GM21786 (cell line): ENCODE data around the gene SCN2A.
A peak's percentile ranks its signal among the peaks of the same experiment; 100 is the strongest.

Source experiments
- ATAC-seq: cut with Tn5 transposase; IDR thresholded peaks from one replicate; pipeline ENCODE4 v1.9.1; 2021; ENCODE audit not compliant: unreplicated experiment

SCN2A gene

DNA sequence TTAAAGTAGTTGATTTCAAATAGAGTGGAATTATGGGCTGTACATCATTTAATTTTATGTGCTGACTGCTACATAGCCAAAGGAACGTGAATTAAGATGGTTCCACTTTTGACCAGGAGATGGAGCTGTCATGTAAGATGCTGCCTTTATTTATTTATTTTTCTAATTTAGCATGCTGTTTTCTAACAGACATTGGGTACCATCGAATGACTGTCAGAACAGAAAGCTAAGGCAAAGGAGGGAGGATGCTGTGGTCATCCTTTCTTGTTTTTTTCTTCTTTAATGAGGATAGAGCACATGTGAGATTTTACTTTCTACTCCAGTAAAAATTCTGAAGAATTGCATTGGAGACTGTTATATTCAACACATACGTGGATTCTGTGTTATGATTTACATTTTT is at the start of gene SCN2A:
SCN2A (plus strand) TSS at position 185 of the 400 bp plus-strand sequence. CDS start 56,410 bp downstream, outside the sequence.
- no peak for ATAC-seq

DNA sequence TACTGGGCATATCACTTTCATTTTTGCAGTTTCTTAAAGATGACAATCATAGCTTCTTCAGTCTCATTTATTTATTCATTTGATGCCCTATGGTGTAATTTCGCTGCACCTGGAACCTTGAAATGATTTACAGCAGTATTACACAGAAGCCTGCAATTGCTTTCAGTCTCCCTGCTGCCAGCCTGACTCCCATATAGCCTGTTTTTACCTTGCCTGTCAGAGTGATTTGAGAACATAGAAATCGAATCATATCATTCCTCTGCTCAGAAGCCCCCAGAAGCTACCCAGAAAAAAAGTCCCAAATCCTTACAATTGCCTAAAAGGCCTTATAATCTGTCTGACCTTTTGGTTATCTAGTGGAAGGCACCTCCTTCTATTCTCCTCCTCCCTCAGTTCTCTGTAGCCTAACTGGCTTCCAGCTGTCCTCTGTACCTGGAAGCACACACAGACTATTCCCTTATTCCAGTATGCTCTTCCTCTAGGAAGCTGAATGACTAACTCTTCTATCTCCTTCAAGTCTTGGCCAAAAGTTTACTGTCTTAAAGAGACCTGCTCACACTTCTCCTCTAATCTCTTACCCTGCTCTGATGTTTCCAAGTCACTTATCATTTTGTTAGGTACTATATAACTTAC is 48.0 kb upstream of the SCN2A start:
- no peak for ATAC-seq

DNA sequence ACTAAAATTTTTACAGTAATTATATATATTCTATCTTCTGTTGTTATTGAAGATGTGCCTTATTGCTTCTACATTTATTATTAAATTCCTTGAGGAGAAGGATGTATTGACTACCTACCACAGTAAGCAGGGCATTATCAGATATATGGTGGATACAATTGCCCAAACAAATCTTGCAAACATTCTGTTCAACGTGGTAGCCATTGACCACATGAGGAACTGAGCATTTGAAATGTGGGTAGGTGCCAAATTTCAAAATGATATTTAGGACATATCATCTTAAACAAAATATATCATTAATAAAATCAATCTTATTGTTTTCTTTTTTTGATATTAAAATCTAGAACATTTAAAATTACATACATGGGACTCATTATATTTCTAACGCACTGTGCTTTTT is 46.5 kb upstream of the SCN2A start:
- ATAC-seq: peak; percentile 25

DNA sequence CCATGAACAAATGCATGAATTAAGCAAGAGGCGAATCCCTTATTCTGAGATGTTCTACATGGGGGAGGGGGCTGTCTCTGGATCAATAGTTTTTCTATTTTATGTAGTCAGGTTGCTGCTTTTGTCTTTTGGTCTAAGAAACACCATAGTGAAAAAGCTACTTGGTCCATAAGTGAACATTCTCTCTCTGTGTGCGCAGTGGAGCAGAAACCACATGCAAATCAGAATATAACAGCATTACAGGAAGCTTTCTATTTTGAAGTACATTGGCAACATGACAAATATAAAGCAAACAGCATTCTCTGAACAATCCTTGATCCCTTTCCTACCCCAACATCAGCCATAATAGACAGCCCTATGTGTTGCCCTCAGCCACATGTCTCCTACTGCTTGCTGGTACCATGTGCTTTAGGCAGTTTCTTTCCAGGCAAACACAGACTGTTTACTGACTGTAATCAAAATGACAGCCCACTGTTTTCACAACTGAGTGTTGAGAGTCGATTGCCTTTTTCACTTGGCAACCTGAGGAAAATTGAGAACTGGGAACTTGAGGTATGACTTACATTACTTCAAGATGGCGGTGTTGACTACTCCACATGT is 45.9 kb upstream of the SCN2A start:
- ATAC-seq: peak; percentile 97

DNA sequence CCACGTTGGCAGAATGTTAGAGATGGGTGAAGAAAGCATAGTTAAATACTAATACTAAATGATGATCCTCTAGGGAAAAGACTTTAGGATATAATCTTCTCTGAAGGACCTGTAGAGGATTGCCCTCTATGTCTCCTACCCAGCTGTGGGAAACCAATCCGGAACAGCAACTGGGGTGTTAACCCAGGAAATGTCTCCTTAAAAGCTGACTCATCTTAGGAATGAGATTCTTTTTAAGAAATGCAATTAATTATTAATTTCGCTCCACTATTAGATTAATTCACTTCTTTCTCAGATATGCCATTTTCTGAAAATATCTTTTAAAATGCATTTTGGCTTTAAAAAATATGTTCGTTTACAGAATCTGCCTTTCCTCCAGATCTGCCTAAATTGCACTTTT is 42.8 kb upstream of the SCN2A start:
- no peak for ATAC-seq

DNA sequence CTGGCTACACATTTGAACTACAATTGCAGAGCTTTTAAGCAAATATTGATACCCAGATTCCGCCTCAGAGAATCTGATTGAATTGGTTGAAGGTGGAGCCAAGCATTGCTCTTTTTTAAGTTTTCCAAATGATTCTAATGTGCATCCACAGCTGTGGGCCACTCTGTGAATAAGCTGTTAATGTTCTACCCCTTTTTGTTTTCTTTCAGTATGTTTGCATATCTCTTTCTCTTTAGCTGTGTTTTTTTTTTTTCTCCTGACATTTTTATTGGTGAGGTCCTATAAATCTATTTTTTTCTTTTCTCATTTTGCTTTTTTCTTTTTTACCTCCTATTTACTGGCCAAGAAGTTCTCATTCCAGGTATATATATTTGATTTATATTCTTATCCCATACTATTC is 41.9 kb upstream of the SCN2A start:
- no peak for ATAC-seq

DNA sequence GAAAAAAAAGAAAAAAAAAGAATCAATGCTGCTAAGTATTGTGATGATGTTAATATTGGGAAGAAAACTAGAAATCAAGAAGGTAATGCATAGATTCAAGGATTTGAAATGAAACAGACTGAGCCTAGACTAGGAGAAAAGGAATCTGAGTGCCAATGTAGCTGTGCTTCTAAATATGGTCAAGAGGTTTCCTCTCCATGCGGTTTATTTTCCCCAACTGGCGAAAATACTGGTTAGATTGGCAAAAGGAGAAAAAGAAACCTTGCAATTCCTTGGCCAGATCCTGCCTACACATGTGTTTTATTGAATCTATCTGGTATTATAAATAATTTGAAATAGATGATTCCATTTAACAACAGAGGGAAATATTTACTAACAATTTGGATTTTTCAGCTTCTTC is 41.0 kb upstream of the SCN2A start:
- ATAC-seq: no peak

DNA sequence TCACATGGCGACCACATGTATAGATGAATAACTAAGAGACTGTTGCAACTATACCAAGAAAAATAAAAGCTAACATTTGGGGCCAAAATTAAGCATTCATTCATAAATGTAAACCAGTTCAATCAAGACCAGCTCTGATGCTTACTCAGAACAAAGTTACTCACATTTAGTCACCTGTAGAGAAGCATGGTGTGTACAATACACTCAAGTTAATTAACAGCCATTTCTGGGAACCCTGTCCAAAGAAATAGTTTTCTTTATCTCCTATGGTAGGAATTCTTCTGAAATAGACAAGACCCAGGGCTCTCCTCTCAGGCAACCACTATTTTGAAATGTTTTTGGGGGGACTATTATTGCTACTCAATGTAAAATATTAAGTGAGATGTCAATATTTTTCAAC is 37.0 kb upstream of the SCN2A start:
- ATAC-seq: no peak

DNA sequence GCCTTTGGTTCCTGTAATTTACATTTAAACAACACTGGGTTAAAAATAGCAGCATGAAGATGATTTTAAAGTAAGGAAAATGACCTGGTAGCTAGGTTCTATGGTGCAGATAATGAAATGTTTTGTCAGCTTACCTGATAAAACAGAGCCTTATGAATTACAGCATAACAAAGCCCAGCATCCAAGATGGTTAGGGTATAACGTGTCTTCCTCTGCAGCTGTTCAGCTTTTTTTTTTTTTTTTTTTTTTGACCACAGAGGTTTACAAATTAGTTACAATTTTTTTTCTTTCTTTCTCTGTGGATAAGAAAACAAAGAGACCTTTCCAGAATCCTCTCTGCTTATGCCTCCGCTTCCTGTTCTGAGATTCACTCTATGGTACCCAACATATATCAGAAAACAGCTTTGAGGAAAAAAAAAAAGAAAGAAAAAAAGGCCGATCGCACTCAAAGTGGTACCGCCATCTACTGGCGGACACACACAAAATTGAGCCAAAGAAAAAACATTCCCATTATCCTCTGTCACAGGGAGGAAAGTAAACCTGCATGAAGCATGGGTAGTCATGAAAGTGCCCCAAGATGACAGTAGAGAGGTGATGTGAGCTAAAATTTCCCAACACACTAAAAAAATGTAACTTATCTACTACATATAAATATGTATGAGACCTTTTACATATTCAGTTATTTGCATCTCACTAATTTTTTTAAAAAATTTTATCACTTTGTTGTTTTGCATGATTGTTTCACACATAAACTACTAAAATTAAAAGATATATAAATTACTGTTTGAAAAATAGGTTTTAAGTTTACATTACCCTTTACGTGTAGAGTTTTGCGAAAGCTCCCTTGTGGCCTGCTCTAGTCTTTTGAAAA is 35.3 kb upstream of the SCN2A start, which contains the start of gene SCN3A:
SCN3A (minus strand) TSS at position 362 of the 871 bp plus-strand sequence. CDS start 27,656 bp downstream, outside the sequence.
- ATAC-seq: no peak

DNA sequence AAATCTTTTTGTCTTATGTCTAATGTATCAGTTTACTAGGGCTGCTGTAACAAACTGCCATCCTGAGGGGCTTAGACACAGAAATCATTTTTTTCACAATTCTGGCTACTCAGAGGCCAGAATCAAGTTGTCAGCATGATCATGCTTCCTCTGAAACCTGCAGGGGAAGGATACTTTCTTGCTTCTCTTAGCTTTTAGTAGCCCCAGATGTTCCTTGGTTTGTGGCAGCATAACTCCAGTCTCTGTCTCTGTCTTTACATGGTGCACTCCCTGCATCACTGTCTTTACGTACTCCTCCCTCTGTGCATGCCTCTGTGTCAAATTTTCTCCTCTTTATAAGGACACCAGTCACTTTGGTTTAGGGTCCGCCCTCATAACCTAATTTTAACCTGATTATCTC is 33.3 kb upstream of the SCN2A start:
- ATAC-seq: no peak

DNA sequence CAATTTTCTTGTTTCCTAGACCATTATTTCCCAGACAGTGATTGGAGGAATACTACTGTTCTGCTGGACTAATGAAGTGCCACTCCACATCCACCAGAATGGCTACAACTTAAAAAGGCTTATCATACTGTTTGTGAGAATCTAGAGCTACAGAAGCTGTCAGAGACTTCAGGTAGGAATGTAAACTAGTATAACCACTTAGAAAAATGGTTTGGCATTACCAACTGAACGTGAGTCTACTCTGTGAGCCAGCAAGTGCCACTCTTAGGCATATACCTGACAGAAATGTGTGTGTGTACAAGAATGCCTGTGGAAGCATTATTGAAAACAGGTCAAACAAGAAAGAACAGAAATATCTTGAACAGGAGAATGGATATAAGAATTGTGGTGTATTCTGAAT is 31.1 kb upstream of the SCN2A start:
- ATAC-seq: no peak

DNA sequence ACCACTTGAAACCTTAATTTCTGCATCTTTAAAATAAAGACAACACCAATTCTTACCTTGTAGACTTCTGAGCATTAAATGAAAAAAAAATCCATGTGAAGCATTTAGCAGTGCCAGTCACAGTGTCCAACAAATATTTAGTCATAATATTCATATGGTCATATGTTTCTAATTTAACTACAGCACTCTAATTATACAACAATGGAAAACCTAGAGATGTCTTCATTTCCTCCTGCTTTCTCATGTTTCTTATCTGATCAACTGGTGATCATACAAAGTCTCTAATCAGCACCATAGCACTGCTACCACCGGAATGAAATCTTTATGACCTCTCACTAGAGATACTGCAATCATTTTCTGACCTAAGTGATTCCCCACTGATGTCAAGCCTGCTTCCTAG is 25.1 kb upstream of the SCN2A start:
- ATAC-seq: no peak

DNA sequence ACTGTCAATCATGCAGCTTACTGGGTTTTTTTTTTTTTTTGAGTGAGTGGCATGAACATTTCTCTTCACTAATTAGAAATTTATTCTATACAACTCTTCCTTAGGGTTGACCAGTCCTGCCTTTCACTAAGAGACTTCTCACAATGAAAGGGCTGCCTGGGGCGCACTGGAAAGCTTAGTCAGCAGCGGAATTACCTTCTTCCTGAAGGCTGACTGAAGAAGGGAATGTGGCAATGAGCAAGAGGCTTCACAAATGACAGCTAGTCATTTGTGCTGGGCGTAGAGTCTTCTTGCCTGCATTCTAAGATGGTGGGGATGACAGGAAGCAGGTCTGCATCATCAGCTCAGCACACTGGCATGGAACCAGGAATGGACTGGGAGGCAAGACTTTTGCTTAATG is 19.7 kb upstream of the SCN2A start:
- no peak for ATAC-seq

DNA sequence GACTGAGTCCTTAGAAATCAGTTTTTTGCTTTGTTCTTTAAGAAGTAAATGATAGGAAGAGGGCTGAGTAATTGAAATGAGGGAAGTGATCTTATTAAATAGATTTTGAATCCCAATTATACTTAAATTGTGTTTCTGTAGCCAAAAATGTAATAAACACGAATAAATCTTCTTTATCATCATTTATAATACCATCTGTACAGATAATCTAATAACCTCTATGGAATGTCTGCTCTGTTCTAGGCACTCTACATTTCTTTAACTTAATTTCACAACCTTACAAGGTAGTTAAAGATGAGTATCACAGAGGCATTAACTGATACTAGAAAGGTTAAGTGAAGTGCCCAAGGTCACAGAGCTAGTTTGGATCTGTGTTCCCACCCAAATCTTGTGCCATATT is 14.3 kb upstream of the SCN2A start:
- no peak for ATAC-seq

DNA sequence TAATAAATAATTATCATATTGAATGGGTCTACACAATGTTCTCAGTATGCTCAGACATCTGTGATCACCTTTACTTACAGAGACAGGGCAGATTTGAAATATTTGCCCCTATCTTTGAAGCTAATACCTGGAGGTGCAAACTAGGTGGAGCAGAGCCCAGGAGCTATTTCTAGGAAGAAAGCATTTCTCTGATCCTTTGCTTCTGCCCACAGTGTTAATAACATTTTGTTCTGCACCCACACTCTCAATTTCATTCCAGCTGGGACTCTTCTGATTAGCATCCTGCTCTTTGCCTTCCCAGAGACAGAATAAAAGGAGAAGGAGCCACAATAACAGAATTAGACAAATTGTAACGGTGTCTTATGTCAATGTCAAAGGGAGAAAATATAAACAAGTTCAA is 11.6 kb upstream of the SCN2A start:
- no peak for ATAC-seq

DNA sequence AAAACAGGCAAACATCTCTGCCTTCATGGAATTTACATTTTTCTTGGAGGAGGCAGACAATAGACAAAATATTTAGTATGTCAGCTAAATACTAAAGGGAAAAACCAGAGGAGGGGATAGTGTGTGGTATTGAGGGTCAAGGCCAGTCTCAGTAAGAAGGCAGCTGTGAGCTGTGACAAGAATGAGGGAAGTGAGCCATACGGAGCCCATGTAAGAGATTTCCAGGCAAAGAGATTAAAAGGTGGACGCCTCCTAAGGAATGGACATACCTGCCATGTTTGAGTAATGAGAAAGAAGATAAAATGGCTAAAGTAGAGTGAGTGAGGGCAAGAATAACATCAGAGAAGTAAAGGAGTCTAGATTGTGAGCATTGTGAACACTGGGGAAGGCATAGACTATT is 2.2 kb upstream of the SCN2A start:
- ATAC-seq: no peak

DNA sequence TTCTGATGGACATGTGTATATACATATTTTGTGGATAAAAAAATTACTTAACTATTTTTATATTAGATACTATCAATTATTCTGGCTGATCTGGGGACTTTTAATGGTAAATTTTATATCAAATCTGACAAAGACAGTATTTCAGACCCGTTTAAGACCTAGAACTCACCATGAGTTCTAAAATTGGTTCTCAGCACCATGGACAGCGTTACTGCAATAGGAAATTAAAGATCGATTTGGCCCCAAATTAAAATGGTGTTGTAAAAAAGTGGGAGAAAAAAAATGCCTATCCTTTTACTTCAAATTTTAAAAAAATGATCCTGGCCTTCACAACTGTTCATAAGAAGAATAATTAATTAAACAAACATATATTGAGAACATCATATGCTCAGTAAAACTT is 919 bp upstream of the SCN2A start:
- ATAC-seq: no peak

DNA sequence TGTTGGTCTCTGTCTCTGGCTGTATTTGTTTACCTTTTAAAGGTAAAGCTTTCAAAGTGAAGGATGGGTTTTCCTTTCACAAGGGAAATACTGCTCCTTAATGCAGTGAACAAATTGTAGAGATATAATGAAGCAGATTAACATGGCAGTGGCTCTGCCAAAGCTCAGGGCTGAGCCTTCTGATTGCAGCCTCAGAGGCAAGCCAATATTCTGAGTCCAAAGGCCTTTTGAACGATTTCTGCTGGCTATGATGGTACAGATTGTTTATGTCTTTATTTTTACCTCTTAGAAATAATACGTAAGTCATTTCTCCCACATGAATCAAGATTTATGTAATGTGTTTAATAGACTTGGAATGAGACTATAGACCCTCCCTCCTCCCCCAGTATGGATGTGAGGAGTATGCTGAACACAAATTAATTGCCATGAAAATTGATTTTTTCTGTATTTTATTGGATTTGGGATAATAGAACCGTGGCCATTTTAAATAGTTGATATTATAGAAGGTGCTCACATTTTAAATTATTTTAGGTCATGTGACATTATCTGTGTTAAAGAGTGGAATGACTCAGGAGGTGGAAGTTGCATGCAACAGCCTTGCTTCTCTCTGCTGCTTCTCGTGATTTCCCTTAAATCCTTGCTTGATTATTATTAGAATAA is 772 bp downstream of the SCN2A start:
- no peak for ATAC-seq

DNA sequence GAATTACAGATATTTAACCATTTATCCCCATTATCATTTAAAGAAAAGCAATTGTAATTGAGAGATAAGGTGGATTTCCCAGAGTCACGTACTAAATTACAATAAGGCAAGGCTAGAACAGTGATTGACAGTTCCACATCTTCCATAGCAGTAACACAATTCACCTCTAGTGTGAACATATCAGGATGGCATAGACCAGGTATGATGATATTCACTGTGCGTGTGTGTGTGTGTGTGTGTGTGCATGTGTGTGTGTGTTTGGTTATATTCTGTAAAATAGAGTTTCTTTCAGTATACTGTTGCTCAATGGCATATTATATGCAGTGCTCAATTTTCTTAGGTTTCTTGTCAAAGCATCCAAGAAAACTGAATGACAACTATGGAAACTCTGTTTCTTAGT is 1.7 kb downstream of the SCN2A start:
- no peak for ATAC-seq

DNA sequence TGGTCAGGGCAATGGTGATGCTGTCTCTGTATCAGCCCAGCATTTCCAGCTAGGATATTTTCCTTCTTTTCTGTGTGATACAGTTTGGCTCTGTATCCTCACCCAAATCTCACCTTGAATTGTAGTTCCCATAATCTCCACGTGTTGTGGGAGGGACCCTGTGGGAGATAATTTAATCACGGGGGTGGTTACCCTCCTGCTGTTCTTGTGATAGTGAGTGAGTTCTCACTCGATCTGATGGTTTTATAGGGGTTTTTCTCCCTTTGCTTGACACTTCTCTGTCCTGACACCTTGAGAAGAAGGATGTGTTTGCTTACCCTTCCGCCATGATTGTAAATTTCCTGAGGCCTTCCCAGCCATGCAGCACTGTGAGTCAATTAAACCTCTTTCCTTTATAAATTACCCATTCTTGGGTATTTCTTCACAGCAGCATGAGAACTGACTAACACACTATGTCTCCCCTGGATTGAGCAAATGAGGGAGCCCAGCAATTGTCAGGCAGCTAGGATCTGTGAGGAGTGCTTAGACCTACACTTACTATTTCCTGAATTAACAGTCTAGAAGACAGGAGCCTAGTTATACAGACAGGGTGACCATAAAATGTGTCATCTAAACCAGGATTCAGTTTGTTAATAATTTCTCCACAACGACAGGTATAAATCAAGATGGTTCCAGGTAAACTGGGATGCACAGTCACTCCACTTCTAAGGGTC is 6.0 kb downstream of the SCN2A start:
- no peak for ATAC-seq

DNA sequence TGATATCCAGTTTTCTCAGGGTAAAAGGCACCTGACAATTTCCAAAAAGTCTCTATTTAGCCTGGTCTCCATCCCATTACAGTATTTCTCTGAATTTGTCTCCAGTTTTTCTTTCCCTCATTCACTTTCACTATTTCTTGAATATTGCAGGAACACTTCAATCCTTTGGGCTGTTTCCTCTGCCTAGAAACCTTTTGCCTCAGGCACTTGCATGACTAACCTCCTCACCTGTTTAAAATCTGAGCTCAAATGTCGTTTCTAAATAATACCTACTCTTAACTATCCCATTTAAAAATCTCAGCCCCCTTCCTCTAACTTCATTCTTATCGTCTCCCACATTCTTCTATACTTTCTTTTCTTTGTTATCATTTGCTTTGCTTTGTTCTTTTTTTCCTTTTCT is 9.0 kb downstream of the SCN2A start:
- no peak for ATAC-seq
